Lower lobe of right lung (tissue), 2 donors: ENCODE results near the gene PELI2. TPM values are rescaled to one million over a fixed set of nuclear protein-coding genes. Genes with fewer than 3 reads are reported as not detected.

ENCODE experiments used
- ATAC-seq, 2 donors: fragments of 200-7000 bp; cut with Tn5 transposase; one replicate each; pipeline ENCODE4 v1.9.1; 2020 to 2022; ENCODE audit warnings: mild to moderate bottlenecking in 2 of 2, moderate library complexity in 2 of 2
- DNase-seq: peaks from one replicate; pipeline ENCODE4 v3.0.0-alpha.2; 2020
- H3K27ac ChIP-seq: fragments of 200-600 bp; one replicate; pipeline ENCODE4 v1.8.0; 2022
- H3K27me3 ChIP-seq: fragments of 200-600 bp; one replicate; pipeline ENCODE4 v1.8.0; 2022; ENCODE audit warnings: low read depth
- H3K36me3 ChIP-seq: fragments of 200-600 bp; one replicate; pipeline ENCODE4 v1.8.0; 2022; ENCODE audit warnings: mild to moderate bottlenecking
- H3K4me1 ChIP-seq: fragments of 200-600 bp; one replicate; pipeline ENCODE4 v1.8.0; 2022
- H3K4me3 ChIP-seq: fragments of 200-600 bp; one replicate; pipeline ENCODE4 v1.8.0; 2022; ENCODE audit warnings: mild to moderate bottlenecking
- H3K9me3 ChIP-seq: fragments of 200-600 bp; one replicate; pipeline ENCODE4 v1.8.0; 2022
- CTCF ChIP-seq: fragments of 200-600 bp; IDR thresholded peaks from one replicate; pipeline ENCODE4 v1.8.0; 2022; ENCODE audit warnings: antibody characterized with exemption, mild to moderate bottlenecking
- intact Hi-C: fragments of 100-400 bp; cut with DNase I; formaldehyde crosslinking; loops from one replicate; pipeline ENCODE4 v1.11.0; 2022
- total RNA-seq: library from RNA; stranded (reverse); fragmentation: NEBNext Ultra II Directional; extraction: Animal tissue kit (Norgen Biotek cat#: 25700); gene quantifications from one replicate; pipeline ENCODE4 v1.2.1, GENCODE V29; 2021
- donor health status: DM: no; HTN: yes; CAD: no; lungs with severe emphysema.

The PELI2 gene
- total RNA-seq, 1 donor from 2014 or later: 22.2 TPM

GRCh38 chr14:56172571-56172971 is 54.4 kb downstream of the PELI2 start:
- peaks cover 5% of the 10 kb centered on the region for H3K4me1 ChIP-seq
- no peak overlapping the region for H3K27ac ChIP-seq
- no peak for DNase-seq
- intact Hi-C loops: no loop called here
- no peak for TF ChIP-seq CTCF
- H3K36me3 ChIP-seq: no peaks in the 10 kb centered on the region
- peak in 1 of 2 donors; percentile 33 for ATAC-seq
- H3K4me3 ChIP-seq: no peak overlapping the region
- H3K27me3 ChIP-seq: no peaks in the 10 kb centered on the region
- H3K9me3 ChIP-seq: no peaks in the 10 kb centered on the region

- no peaks in the 10 kb centered on the region for H3K9me3 ChIP-seq
Observed at GRCh38 chr14:56173365-56173922, 55.2 kb downstream of the PELI2 start.

GRCh38 chr14:56175773-56176172 is 57.6 kb downstream of the PELI2 start:
- Histone ChIP-seq H3K9me3 (no peaks in the 10 kb centered on the region), H3K4me1 (peaks cover 5% of the 10 kb centered on the region), H3K36me3 (peaks cover 5% of the 10 kb centered on the region), H3K27ac (no peak overlapping the region), H3K4me3 (no peak overlapping the region), H3K27me3 (no peaks in the 10 kb centered on the region)
- DNase-seq (no peak), ATAC-seq (no peak)
- intact Hi-C loops: no loop called here
- TF ChIP-seq CTCF: no peak

More at GRCh38 chr14:56173365-56173922, 55.2 kb downstream of the PELI2 start:
- Histone ChIP-seq H3K4me3 (no peak overlapping the region), H3K4me1 (peaks cover 5% of the 10 kb centered on the region), H3K36me3 (peaks cover 3% of the 10 kb centered on the region), H3K27me3 (no peaks in the 10 kb centered on the region), H3K27ac (no peak overlapping the region)
- TF ChIP-seq CTCF: no peak
- ATAC-seq (no peak), DNase-seq (no peak)
- intact Hi-C loops: no loop called here

- DNase-seq: no peak
- H3K9me3 ChIP-seq: no peaks in the 10 kb centered on the region
Observed at GRCh38 chr14:56176530-56176929, 58.3 kb downstream of the PELI2 start.

GRCh38 chr14:56177036-56177435 is 58.8 kb downstream of the PELI2 start:
- DNase-seq (no peak), ATAC-seq (no peak)
- intact Hi-C loops: no loop called here
- Histone ChIP-seq H3K27me3 (no peaks in the 10 kb centered on the region), H3K4me3 (no peak overlapping the region), H3K36me3 (peaks cover 5% of the 10 kb centered on the region), H3K27ac (no peak overlapping the region), H3K4me1 (peaks cover 5% of the 10 kb centered on the region), H3K9me3 (no peaks in the 10 kb centered on the region)
- no peak for TF ChIP-seq CTCF

More at GRCh38 chr14:56176530-56176929, 58.3 kb downstream of the PELI2 start:
- H3K4me1 ChIP-seq: peaks cover 5% of the 10 kb centered on the region
- no peak overlapping the region for H3K27ac ChIP-seq
- H3K4me3 ChIP-seq: no peak overlapping the region
- H3K36me3 ChIP-seq: peaks cover 5% of the 10 kb centered on the region
- intact Hi-C loops: no loop called here
- no peaks in the 10 kb centered on the region for H3K27me3 ChIP-seq
- no peak for TF ChIP-seq CTCF
- no peak for ATAC-seq
